NCI-H146 treated with DMSO at 0.1 percent for 48 hours (cell line): ENCODE results near the gene PAX8.

Experiments
- DNase-seq: peaks from one replicate; lab custom pipeline; 2025; ENCODE audit not compliant: unreplicated experiment; lab: John Stamatoyannopoulos, UW

The PAX8 gene

GRCh38 chr2:113238871-113239839 lies 39.6 kb downstream of the PAX8 start:
- DNase-seq, result no peak

- DNase-seq, result no peak
Measured at GRCh38 chr2:113237604-113238160, 41.0 kb downstream of the PAX8 start.

DNA sequence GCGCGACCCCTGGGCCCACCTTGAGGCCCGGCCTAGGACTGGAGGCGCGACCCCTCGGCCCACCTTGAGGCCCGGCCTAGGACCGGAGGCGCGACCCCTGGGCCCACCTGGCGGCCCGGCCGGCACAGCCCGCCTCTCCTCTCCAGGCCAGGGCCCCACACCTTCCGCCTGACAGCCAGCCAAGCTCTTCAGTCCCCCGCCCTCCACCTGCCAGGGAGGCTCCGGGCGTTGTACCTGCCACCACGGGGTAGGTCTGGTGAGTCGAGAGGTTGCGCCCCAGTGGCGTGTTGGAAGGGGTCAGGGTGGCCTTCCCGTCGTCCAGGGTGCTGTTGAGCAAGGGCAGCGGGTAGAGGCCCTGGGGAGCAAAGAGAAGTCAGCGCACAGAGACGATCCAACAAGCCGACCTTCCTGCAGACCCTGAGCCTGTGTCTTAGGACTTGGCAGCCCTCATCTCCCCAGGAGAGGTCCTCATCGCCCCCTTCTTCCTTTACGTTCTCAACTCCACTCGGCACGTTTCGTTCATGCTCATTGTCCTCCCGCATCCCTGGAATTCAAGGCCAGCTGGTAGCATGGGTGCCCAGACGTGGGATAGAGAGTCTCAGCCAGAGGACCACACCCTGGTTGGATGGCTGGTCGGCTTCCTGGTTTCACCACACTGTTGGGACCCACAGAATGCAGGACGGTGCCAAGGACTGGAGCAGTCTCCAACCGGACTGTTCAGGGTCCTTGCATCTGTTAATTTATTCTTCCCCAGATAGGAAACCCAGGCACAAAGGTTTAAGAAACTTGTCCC lies 42.2 kb downstream of the PAX8 start:
- DNase-seq, result no peak

DNA sequence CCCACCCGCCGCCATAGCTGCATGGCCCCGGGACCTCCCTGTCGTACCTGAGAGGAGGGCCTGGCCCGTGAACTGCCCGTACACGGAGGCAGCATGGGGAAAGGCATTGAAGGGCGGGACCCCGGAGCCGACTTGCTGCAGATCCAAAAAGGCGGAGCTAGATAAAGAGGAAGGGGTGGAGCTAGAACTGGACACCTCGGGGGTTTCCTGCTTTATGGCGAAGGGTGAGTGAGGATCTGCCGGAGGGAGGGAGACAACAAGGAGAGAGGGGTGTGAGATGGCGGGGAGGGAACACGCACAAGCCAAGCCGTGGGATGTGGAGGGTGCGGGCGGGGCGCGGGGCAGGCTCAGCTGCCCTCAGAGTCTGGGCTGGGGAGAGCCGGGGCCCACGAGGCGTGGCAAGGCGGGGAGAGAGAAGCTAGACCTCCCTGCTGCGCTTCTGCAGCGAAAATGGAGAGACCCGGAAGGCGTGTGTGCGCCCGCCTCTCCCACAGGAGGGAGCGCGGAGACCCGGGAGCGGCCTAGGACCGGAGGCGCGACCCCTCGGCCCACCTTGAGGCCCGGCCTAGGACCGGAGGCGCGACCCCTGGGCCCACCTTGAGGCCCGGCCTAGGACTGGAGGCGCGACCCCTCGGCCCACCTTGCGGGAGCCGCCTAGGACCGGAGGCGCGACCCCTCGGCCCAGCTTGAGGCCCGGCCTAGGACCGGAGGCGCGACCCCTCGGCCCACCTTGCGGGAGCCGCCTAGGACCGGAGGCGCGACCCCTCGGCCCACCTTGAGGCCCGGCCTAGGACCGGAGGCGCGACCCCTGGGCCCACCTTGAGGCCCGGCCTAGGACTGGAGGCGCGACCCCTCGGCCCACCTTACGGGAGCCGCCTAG lies 43.1 kb downstream of the PAX8 start:
- peak; percentile 75 for DNase-seq

DNA sequence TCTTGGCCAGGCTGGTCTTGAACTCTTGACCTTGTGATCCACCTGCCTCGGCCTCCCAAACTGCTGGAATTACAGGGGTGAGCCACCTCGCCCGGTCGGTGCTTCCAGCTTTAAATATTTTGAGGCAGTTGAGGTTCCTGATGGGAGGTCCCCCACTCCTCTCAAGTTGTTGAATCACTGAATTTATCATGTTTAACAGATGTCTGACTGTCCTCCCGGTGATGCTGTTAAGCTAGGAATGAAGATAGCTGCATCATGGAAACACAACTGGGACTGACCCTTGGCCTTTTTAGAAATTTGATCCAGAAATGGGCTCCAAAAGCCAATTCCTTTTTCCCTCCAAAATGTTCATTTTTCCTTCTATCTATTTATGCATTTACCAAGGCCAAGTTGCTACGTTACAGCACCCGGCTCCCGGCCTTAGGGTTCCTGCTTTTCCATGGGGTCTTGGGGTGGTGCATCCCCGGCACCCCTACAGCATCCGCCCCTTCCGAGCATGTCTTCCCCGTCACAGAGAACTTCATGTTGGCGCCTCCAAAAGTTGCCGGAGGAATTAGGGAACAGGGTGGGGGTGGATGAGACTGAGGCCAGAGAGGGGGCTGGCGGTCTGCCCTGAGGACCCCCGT lies 43.9 kb downstream of the PAX8 start:
- DNase-seq, result no peak

DNA sequence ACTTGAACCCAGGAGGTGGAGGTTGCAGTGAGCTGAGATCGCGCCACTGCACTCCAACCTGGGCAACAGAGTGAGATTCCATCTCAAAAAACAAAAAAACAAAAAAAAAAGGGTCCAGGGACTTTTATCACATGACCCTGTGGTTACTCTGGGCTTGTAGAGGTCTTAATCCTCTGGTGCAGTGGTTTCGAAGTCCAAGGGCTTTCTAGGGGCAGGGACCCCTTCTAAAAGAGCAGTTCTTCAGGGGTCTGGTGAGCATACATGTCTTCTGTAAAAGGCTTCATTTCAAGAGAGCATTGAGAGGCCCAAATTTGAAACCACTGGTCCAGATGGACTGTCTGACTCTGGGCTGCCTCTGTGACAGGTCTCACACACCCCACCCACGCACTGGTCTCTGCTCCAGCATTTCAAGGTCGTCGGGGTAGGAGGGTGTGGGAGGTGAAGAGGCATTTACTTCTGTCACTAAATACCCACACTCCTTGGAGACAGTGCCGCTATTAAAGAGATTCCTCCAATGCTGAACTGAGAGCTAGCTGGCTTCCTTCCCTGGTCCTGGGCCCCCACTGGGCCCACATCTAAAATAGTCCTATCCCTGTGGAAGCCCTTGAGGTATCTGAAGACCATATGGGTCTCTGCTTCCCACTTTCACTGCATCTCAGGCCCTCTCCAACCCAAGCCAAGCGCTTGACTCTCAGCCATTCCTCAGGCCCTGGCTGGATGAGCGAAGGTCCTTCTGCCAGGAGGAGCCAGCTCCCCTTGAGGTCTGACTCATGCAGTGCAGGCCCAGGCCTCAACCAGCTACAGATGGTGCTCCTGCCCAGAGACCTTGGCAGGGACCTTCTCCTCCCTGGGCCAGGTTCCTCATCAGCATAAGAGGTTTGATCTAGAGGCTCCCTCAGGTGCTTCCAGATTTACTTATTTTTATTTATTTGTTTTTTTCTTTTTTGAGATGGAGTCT lies 44.8 kb downstream of the PAX8 start:
- no peak for DNase-seq

- DNase-seq, result no peak
Measured at GRCh38 chr2:113232740-113233139, 46.0 kb downstream of the PAX8 start.

GRCh38 chr2:113232123-113232522 lies 46.6 kb downstream of the PAX8 start:
- DNase-seq, result no peak

- no peak for DNase-seq
Measured at GRCh38 chr2:113231064-113231463, 47.7 kb downstream of the PAX8 start.

DNA sequence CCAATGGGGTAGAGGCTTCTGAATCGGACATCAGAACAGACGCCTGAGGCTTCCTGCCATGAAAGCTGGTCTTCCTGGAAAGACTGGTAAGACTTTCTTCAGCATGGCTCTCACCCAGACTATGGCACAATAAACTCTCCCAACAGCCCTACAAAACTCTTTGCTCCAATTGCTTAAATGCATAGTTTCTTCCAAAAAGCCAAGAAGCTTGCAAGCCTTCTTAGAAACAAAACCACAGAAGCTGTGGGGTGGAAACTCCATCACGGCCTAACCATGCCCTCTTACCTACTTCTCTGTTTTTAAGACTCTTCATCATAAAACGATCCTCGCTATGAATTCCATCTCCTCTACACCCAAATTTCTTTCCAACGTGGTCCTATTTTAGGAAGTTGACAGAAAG lies 48.2 kb downstream of the PAX8 start:
- DNase-seq, result no peak

GRCh38 chr2:113229795-113230194 lies 48.9 kb downstream of the PAX8 start:
- peak; percentile 41 for DNase-seq

GRCh38 chr2:113228991-113229716 lies 49.6 kb downstream of the PAX8 start:
- peak; percentile 84 for DNase-seq

GRCh38 chr2:113228351-113228750 lies 50.4 kb downstream of the PAX8 start:
- no peak for DNase-seq

DNA sequence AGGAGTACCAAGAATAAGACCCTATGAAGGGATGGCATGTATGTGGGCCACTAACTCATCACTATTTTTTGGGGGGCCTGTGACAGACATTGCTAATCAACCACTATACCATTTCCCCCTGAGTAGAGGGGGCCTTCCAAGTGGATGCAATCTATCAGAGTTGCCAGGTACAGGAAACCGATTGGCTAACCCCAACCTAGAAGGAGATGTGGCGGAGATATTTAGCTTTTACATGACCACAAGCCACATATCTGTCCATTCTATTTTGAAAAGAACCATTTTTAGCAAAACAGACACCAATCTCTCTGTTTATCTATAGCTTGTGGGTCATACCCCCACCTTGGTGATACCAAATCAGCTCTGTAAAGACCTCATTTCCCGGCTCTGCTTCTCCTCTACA lies 51.0 kb downstream of the PAX8 start:
- no peak for DNase-seq

- no peak for DNase-seq
Measured at GRCh38 chr2:113227290-113227689, 51.4 kb downstream of the PAX8 start.

DNA sequence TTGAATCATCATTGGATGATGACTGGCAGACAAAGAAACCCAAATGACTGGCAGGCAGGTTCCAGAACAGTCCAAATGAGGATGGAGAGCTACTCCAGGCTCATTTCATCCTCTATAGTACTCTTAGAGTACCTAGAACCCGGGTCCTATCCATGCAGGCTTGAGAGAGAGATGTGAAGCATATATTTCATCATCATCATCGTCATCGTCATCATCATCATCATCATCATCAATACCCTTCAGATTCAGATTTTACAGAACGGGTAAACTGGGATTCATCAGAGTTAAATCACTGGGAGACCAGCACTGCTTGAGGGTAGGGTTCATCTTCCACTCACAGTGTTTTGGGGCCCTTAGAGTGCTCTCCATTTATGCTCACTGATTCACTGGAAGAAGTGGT lies 52.3 kb downstream of the PAX8 start:
- no peak for DNase-seq

DNA sequence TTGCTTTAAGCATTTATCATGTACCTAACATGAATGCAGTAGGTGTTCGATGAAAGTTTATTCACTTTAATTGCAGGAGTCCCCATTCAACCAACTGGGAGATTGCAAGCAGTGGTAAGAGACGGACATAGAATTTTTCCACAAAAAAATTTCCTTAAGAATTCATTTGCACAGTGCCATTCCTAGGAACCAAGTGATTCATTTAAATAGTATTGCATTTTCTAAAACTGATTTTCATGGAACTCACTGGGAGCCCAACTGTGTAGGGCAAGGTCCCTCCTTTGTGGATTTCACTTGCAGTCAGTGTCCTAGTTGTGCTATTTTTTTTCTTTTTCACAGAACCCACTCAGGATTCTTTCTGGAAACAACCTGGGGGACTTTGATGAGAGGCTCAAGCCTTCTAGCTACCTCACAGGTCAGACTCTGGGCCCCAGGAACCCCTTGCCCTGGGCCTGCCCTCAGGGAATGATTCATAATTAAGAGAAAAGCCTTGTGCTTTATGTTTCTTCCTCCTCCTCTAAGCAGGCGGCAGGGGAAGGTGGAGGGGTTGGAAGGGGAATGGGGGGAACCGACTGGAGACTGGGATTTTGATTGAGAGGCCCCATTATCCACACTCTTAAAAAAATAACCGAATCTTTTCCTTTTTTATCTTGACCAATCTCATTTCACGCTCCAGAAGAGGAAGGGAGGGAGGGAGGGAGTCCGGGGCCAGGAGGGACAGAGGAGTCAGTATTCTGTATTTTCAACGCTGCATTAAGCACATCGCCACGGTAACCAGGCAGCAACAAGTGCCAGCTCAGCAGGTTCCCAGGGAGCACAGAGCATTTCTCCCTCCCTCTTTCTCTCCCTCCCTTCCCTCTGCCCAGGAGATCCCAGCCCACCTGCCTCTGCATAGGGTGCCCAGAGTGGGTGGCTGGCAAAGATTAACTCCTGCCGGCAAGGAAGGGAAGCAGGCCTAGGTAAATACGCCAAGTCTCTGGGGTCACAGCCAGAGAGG lies 53.2 kb downstream of the PAX8 start:
- DNase-seq, result peak; percentile 57
